C4-2B (cell line): Measurements from ENCODE around the gene KCTD16.

Source experiments
- ZFX ChIP-seq: fragments of 450-650 bp; IDR thresholded peaks from 2 replicates; pipeline ENCODE4 v1.6.1; 2017
- TF ChIP-seq, protein P1 (sequence below): fragments of 450-650 bp; conservative IDR thresholded peaks from 2 replicates; pipeline ENCODE4 v1.5.1; 2017; ENCODE audit warnings: mild to moderate bottlenecking

DNA sequence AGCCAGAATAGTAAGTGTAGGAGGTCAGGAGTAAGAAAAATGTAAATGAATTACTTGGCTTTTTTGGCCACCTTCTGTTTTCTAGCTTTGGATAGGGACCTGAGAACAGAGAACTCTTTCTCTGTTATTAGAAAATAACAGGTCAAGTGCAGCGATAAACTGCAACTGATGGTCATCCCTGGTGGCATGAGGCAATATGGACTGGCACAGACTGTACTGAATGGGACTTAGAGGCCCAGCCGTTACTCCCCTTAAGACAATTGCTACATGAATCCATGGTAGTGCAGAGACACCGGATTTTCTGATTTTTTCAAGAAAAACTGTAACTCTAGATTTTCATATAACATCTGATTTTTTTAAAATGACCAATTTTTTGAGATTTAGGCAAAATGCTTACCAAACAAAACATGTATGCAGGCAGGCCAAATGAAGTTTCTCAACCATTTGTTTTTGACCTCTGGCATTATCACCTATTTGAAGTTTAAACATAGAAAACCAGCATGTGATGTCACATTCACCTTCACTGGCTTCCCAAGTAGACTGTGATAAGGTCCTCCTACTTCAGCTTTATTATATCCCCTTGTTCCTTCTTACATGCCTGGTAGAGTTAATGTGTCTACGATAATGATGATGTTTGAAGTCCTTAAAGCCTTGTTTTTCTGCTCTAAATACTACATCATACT lies 262.6 kb downstream of the KCTD16 start:
- TF ChIP-seq, protein P1, sequence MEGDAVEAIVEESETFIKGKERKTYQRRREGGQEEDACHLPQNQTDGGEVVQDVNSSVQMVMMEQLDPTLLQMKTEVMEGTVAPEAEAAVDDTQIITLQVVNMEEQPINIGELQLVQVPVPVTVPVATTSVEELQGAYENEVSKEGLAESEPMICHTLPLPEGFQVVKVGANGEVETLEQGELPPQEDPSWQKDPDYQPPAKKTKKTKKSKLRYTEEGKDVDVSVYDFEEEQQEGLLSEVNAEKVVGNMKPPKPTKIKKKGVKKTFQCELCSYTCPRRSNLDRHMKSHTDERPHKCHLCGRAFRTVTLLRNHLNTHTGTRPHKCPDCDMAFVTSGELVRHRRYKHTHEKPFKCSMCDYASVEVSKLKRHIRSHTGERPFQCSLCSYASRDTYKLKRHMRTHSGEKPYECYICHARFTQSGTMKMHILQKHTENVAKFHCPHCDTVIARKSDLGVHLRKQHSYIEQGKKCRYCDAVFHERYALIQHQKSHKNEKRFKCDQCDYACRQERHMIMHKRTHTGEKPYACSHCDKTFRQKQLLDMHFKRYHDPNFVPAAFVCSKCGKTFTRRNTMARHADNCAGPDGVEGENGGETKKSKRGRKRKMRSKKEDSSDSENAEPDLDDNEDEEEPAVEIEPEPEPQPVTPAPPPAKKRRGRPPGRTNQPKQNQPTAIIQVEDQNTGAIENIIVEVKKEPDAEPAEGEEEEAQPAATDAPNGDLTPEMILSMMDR, result no peak
- no peak for TF ChIP-seq ZFX
